ENCODE data around the gene PSMD3. TPM values are rescaled to one million over a fixed set of nuclear protein-coding genes. Genes with fewer than 3 reads are reported as not detected.
A peak's percentile ranks its signal among the peaks of the same experiment; 100 is the strongest.

Gene PSMD3
- total and polyA plus RNA-seq, 5 experiments from 2014 or later, result 45.4 to 87.9 (median 55.9) TPM

GRCh38 chr17:39965017-39965699 lies 15.4 kb upstream of the PSMD3 start:
- DNase-seq (no peak), ATAC-seq (no peak)
- Mint-ChIP-seq H3K4me1 (peaks cover 11 to 35% (median 30%) of the 10 kb centered on the region in 4 donors), H3K27ac (peak overlapping the region in 6 of 10 donors; percentile 32 to 82 (median 62)), H3K27me3 (peaks cover 0 to 6% (median 6%) of the 10 kb centered on the region in 5 donors), H3K9me3 (peaks cover 0 to 1% (median 0%) of the 10 kb centered on the region in 9 donors), H3K36me3 (no peaks in the 10 kb centered on the region), H3K4me3 (peak overlapping the region in 1 of 10 donors; percentile 20)
- POLR2A ChIA-PET, result interaction anchor here (0.6 to 4.8 kb wide), 2 partner anchors 10 to 15 kb away, joined by 3 to 25 read pairs; partner anchors contain the start of gene PSMD3

- H3K4me3 Mint-ChIP-seq, result peak overlapping the region in 1 of 10 donors; percentile 4
- POLR2A ChIA-PET, result no interaction called here
- no peak for ATAC-seq
Observed at GRCh38 chr17:39966771-39967170, 13.8 kb upstream of the PSMD3 start.

GRCh38 chr17:39968761-39969160 lies 11.8 kb upstream of the PSMD3 start:
- no peak for ATAC-seq
- POLR2A ChIA-PET, result interaction anchor here (1.5 kb wide), 1 partner anchor 11 kb away, joined by 9 read pairs; the partner anchor contains the start of gene PSMD3

More at GRCh38 chr17:39966771-39967170, 13.8 kb upstream of the PSMD3 start:
- peaks cover 0 to 1% (median 0%) of the 10 kb centered on the region in 9 donors for H3K9me3 Mint-ChIP-seq
- H3K36me3 Mint-ChIP-seq, result no peaks in the 10 kb centered on the region
- peaks cover 9 to 29% (median 22%) of the 10 kb centered on the region in 4 donors for H3K4me1 Mint-ChIP-seq
- H3K27ac Mint-ChIP-seq, result peak overlapping the region in 4 of 10 donors; percentile 22 to 78 (median 52)
- no peak for DNase-seq
- H3K27me3 Mint-ChIP-seq, result peaks cover 0 to 12% (median 9%) of the 10 kb centered on the region in 5 donors

GRCh38 chr17:39969375-39969774 lies 11.2 kb upstream of the PSMD3 start:
- Mint-ChIP-seq H3K27me3 (peaks cover 0 to 15% (median 10%) of the 10 kb centered on the region in 5 donors), H3K4me1 (peaks cover 0 to 6% (median under 1%) of the 10 kb centered on the region in 4 donors), H3K36me3 (no peaks in the 10 kb centered on the region), H3K9me3 (peaks cover 0 to 1% (median 0%) of the 10 kb centered on the region in 9 donors), H3K4me3 (no peak overlapping the region), H3K27ac (no peak overlapping the region)
- DNase-seq (no peak), ATAC-seq (no peak)
- POLR2A ChIA-PET, result interaction anchor here (1.5 kb wide), 1 partner anchor 11 kb away, joined by 9 read pairs; the partner anchor contains the start of gene PSMD3

More at GRCh38 chr17:39968761-39969160, 11.8 kb upstream of the PSMD3 start:
- H3K4me3 Mint-ChIP-seq, result no peak overlapping the region
- peak overlapping the region in 2 of 10 donors; percentile 20 to 63 for H3K27ac Mint-ChIP-seq
- peaks cover 0 to 15% (median 10%) of the 10 kb centered on the region in 5 donors for H3K27me3 Mint-ChIP-seq
- H3K9me3 Mint-ChIP-seq, result peaks cover 0 to 1% (median 0%) of the 10 kb centered on the region in 9 donors
- H3K4me1 Mint-ChIP-seq, result peaks cover 3 to 12% (median 6%) of the 10 kb centered on the region in 4 donors
- no peaks in the 10 kb centered on the region for H3K36me3 Mint-ChIP-seq
- no peak for DNase-seq

- Mint-ChIP-seq H3K27me3 (peaks cover 0 to 15% (median 10%) of the 10 kb centered on the region in 5 donors), H3K27ac (no peak overlapping the region), H3K4me3 (no peak overlapping the region), H3K4me1 (peaks cover 0 to 2% (median under 1%) of the 10 kb centered on the region in 4 donors), H3K9me3 (no peaks in the 10 kb centered on the region), H3K36me3 (no peaks in the 10 kb centered on the region)
- DNase-seq (no peak), ATAC-seq (no peak)
- POLR2A ChIA-PET, result interaction anchor here (1.5 kb wide), 1 partner anchor 10 kb away, joined by 9 read pairs; the partner anchor contains the start of gene PSMD3
Observed at GRCh38 chr17:39970157-39970692, 10.4 kb upstream of the PSMD3 start.

- DNase-seq, result no peak
- POLR2A ChIA-PET, result no interaction called here
- Mint-ChIP-seq H3K27ac (peak overlapping the region in 1 of 10 donors; percentile 46), H3K4me3 (no peak overlapping the region), H3K27me3 (peaks cover 0 to 15% (median 10%) of the 10 kb centered on the region in 5 donors), H3K9me3 (no peaks in the 10 kb centered on the region), H3K4me1 (peaks cover 0 to 2% (median under 1%) of the 10 kb centered on the region in 4 donors), H3K36me3 (no peaks in the 10 kb centered on the region)
- ATAC-seq, result no peak
Observed at GRCh38 chr17:39971076-39971603, 9.5 kb upstream of the PSMD3 start.

- POLR2A ChIA-PET, result interaction anchor here (0.6 to 1.3 kb wide), 3 partner anchors 8 to 105 kb away, joined by 3 to 5 read pairs (median 4); no protein-coding TSS in a partner anchor
- DNase-seq (no peak), ATAC-seq (no peak)
- no peaks in the 10 kb centered on the region for H3K36me3 Mint-ChIP-seq
- no peak overlapping the region for H3K4me3 Mint-ChIP-seq
- H3K4me1 Mint-ChIP-seq, result peaks cover 0 to 2% (median under 1%) of the 10 kb centered on the region in 4 donors
- H3K27ac Mint-ChIP-seq, result peak overlapping the region in 1 of 10 donors; percentile 9
- H3K27me3 Mint-ChIP-seq, result peaks cover 0 to 15% (median 10%) of the 10 kb centered on the region in 5 donors
- H3K9me3 Mint-ChIP-seq, result no peaks in the 10 kb centered on the region
Observed at GRCh38 chr17:39972271-39972670, 8.3 kb upstream of the PSMD3 start.

- no peaks in the 10 kb centered on the region for H3K9me3 Mint-ChIP-seq
- H3K27me3 Mint-ChIP-seq, result peaks cover 0 to 13% (median 10%) of the 10 kb centered on the region in 5 donors
- no peak overlapping the region for H3K4me3 Mint-ChIP-seq
- POLR2A ChIA-PET, result interaction anchor here (1.0 to 1.3 kb wide), 2 partner anchors 10 to 47 kb away, joined by 3 read pairs; no protein-coding TSS in a partner anchor
- DNase-seq (no peak), ATAC-seq (no peak)
- no peaks in the 10 kb centered on the region for H3K36me3 Mint-ChIP-seq
- H3K27ac Mint-ChIP-seq, result peak overlapping the region in 1 of 10 donors; percentile 37
- peaks cover 0 to 2% (median under 1%) of the 10 kb centered on the region in 4 donors for H3K4me1 Mint-ChIP-seq
Observed at GRCh38 chr17:39973496-39973895, 7.1 kb upstream of the PSMD3 start.

GRCh38 chr17:39974433-39974832 lies 6.2 kb upstream of the PSMD3 start:
- H3K27ac Mint-ChIP-seq, result no peak overlapping the region
- H3K9me3 Mint-ChIP-seq, result no peaks in the 10 kb centered on the region
- H3K4me3 Mint-ChIP-seq, result no peak overlapping the region
- H3K27me3 Mint-ChIP-seq, result peaks cover 0 to 10% (median 8%) of the 10 kb centered on the region in 5 donors
- POLR2A ChIA-PET, result no interaction called here
- H3K36me3 Mint-ChIP-seq, result no peaks in the 10 kb centered on the region
- ATAC-seq (no peak), DNase-seq (no peak)
- H3K4me1 Mint-ChIP-seq, result peaks cover 2 to 7% (median 5%) of the 10 kb centered on the region in 4 donors

- DNase-seq (no peak), ATAC-seq (no peak)
- Mint-ChIP-seq H3K4me3 (no peak overlapping the region), H3K9me3 (no peaks in the 10 kb centered on the region), H3K27ac (no peak overlapping the region), H3K4me1 (peaks cover 10 to 19% (median 16%) of the 10 kb centered on the region in 4 donors), H3K27me3 (peaks cover 0 to 8% (median 1%) of the 10 kb centered on the region in 5 donors), H3K36me3 (no peaks in the 10 kb centered on the region)
- POLR2A ChIA-PET, result interaction anchor here (0.7 kb wide), 2 partner anchors 11 to 193 kb away, joined by 3 read pairs; no protein-coding TSS in a partner anchor
Observed at GRCh38 chr17:39975801-39976200, 4.8 kb upstream of the PSMD3 start.

GRCh38 chr17:39979016-39979670 lies 1.5 kb upstream of the PSMD3 start:
- H3K4me3 Mint-ChIP-seq, result peak overlapping the region in 9 of 10 donors; percentile 36 to 96 (median 94)
- peaks cover 17 to 44% (median 35%) of the 10 kb centered on the region in 4 donors for H3K4me1 Mint-ChIP-seq
- no peak for DNase-seq
- H3K27ac Mint-ChIP-seq, result peak overlapping the region in 6 of 10 donors; percentile 16 to 97 (median 49)
- H3K9me3 Mint-ChIP-seq, result no peaks in the 10 kb centered on the region
- no peak for ATAC-seq
- POLR2A ChIA-PET, result interaction anchor here (0.7 to 3.4 kb wide), 11 partner anchors 10 to 106 kb away, joined by 3 to 45 read pairs (median 9); partner anchors contain the start of genes GSDMA, LRRC3C and ORMDL3
- peaks cover 0 to 9% (median 0%) of the 10 kb centered on the region in 3 donors for H3K36me3 Mint-ChIP-seq
- no peaks in the 10 kb centered on the region for H3K27me3 Mint-ChIP-seq
